Activated CD4-positive, alpha-beta T cell treated with anti-CD3 and anti-CD28 coated beads, Interleukin-2, amount 50 U/mL, for 16 hours (primary cell): ENCODE data around the gene FLNC.

ENCODE experiments used
- DNase-seq: peaks from one replicate; pipeline ENCODE4 v3.0.0-alpha.2; 2020

Gene FLNC

GRCh38 chr7:128846781-128847444, 16.7 kb downstream of the FLNC start:
- no peak for DNase-seq

DNA sequence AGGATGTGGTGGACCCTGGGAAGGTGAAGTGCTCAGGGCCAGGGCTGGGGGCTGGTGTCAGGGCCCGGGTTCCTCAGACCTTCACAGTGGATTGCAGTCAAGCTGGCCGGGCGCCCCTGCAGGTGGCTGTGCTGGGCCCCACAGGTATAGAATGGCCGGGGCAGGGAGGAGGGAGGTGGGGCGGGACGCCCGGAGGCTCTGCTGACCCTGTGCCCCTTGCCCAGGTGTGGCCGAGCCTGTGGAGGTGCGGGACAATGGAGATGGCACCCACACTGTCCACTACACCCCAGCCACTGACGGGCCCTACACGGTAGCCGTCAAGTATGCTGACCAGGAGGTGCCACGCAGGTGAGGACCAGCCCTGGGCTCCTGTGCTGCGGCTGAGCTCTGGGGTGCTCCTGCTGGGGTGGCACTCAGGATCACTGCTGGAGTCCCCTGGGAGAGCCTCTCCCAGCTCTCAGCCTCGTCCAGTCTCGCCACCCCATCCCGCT, 17.6 kb downstream of the FLNC start:
- DNase-seq, result no peak

GRCh38 chr7:128848289-128849155, 18.3 kb downstream of the FLNC start:
- no peak for DNase-seq

GRCh38 chr7:128849156-128849515, 18.9 kb downstream of the FLNC start:
- no peak for DNase-seq

DNA sequence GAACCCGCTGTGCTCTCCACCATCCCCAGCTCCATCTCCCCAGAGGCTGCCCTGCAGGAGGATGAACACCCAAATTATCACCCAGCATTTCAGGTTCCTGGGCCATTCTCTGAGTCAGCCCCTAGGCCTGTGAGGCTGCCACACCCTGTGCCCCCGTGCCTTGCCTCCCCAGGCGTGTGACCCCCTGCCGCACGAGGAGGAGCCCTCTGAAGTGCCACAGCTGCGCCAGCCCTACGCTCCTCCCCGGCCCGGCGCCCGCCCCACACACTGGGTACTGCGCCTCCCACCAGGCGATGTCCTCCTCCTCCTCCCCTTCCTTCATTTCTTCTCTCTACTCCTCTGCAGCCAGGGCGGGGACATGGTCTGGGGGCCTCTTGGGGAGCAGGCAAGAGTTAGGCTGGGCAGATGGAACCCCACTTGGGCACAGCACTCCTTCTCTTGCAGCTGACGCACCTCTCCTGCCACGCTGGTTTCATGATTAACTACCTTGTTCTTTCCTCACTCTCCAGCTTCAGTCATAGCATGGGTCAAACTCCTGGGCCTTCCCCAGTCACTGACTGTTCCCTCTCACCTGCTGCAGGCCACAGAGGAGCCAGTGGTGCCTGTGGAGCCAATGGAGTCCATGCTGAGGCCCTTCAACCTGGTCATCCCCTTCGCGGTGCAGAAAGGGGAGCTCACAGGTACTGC, 19.7 kb downstream of the FLNC start:
- DNase-seq, result no peak

DNA sequence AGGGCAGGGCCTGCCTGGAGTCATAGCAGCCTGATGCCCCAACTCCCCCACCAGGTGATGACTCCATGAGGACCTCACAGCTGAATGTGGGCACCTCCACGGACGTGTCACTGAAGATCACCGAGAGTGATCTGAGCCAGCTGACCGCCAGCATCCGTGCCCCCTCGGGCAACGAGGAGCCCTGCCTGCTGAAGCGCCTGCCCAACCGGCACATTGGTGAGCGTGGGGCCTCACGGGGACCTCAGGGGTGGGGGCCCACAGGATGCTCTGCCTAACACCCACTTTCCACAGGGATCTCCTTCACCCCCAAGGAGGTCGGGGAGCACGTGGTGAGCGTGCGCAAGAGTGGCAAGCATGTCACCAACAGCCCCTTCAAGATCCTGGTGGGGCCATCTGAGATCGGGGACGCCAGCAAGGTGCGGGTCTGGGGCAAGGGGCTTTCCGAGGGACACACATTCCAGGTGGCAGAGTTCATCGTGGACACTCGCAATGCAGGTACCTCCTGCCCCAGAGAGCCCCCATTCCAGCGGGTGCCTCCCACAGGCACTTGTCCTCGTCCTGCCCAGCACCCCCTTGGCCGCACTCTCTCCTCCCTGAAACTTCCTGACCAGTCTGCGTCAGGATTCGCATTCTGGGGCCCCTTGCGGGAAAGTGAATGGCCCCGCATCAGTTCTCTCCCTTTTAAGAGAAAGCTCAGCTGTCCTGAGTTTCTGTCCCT, 22.5 kb downstream of the FLNC start:
- no peak for DNase-seq

DNA sequence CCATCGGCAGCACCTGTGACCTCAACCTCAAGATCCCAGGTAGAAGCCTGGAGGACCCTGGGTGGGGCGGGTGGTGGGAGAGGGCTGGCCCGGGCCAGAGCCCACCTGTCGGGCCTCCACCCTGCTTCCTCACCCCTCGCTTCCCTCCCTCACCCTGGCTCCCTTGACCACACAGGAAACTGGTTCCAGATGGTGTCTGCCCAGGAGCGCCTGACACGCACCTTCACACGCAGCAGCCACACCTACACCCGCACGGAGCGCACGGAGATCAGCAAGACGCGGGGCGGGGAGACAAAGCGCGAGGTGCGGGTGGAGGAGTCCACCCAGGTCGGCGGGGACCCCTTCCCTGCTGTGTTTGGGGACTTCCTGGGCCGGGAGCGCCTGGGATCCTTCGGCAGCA, 23.6 kb downstream of the FLNC start:
- DNase-seq, result no peak

DNA sequence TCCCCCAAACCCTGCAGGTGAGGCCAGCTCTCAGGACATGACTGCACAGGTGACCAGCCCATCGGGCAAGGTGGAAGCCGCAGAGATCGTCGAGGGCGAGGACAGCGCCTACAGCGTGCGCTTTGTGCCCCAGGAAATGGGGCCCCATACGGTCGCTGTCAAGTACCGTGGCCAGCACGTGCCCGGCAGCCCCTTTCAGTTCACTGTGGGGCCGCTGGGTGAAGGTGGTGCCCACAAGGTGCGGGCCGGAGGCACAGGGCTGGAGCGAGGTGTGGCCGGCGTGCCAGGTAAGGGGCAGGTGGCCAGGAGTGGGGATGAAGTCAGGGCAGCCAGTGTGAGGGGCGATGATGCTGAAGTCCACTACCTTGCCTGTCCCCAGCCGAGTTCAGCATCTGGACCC, 24.2 kb downstream of the FLNC start:
- no peak for DNase-seq

DNA sequence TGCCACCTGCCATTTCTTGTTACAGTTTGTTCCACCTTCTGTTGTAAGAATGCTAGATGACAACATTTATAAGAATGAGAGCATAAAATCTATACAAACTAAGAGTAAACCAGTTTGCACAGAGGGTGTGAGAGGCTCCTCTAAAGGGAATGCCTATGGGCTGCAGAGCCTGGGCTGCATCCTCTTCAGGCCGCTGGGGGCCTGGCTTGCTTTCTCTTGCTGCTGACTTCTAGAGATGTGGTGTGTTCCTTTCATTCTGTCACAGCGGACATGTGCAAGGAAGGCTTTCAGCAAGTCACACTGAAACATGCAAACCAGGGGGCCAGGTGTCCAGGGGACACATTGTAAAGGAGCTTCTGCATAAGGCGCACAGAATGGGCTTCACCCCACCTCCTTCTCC, 25.4 kb downstream of the FLNC start:
- no peak for DNase-seq

GRCh38 chr7:128856001-128856718, 26.0 kb downstream of the FLNC start:
- DNase-seq, result no peak

DNA sequence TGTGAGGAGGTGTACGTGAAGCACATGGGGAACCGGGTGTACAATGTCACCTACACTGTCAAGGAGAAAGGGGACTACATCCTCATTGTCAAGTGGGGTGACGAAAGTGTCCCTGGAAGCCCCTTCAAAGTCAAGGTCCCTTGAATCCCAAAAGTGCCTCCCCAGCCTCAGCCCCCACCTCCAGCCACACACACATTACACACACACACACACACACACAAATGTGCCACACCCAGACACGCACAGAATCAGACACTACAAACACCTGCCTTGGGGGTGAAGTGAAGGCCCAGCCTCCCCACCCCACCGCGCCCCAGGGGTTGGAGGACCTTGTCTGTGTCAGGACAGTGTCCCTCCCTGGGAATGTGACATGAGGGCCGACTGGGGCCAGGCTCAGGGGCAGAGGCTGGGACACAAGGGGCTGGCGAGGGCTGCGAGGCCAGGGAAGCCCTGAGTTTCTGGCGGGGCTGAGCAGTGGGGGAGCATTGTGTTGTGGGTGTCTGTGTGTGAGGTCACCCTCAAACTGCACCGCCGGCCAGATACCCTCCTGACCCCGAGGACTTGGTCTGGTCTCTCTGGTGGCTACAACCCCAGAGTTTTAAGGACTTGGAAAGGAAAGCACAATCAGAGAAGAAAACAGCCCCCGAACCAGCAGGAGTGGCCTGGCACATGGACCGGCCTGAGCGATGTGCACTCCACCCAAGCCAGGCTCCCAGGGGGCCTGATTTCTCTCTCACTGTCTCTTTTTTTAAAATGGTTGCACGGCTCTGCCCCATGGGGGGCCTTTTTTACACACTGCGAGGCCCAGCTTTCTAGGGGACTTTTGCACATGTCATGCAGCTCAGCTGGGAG, 28.4 kb downstream of the FLNC start:
- no peak for DNase-seq

- DNase-seq, result no peak
Observed at GRCh38 chr7:128859232-128860157, 29.3 kb downstream of the FLNC start.

GRCh38 chr7:128860158-128861073, 30.2 kb downstream of the FLNC start:
- DNase-seq, result no peak

- DNase-seq, result no peak
Observed at GRCh38 chr7:128861957-128862570, 31.9 kb downstream of the FLNC start.

DNA sequence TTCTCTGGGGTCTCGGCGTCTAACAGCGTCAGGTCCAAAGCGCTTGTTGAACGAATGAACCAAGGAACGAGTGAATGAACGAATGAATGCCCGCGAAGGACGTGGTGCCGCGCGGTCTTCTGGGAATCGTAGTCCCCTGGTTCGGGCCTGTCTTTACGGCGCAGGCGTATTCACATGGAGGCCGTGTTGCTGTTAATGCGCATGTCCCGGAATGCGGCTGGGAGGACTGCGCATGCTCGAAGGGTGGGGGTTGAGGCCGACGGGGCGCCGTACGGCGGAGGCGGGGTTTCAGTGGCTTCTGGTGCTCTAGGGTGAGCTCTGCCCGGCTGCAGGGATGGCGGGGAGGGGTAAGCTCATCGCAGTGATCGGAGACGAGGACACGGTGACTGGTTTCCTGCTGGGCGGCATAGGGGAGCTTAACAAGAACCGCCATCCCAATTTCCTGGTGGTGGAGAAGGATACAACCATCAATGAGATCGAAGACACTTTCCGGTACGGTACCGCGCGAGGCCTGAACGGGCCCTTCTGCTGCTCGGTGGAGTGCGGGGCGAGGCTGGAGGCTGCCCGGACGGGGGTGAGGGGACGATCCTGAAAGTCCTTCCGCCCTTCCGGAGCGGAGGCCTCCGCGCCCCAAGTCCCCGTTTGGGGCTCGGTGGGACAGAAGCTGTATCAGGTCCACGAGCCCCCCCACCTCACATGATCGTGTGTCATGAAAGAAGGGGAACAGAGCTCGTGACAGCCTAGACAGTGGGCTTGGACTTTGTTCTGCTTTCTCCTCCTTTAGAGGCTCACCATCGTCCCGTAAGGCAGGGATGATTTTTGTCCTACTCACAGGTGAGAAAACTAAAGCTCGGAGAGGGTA, 32.6 kb downstream of the FLNC start, which contains the start of gene ATP6V1F:
Gene ATP6V1F, plus strand, starts transcription at position 286 of the 862 bp plus-strand sequence. Its CDS starts 49 bp downstream, at position 335.
- peak; percentile 99 for DNase-seq

GRCh38 chr7:128863433-128863989, 33.3 kb downstream of the FLNC start:
- peak; percentile 57 for DNase-seq

DNA sequence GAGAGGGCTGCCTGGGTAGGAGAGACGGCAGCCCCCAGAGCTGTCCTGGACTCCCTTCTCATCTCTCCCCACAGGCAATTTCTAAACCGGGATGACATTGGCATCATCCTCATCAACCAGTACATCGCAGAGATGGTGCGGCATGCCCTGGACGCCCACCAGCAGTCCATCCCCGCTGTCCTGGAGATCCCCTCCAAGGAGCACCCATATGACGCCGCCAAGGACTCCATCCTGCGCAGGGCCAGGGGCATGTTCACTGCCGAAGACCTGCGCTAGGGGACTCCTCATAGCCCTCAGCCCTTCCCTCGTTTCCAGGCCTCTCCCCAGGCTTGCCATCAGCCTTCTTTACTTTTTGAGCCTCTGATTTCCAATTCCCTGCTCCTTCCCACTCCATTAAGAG, 35.1 kb downstream of the FLNC start:
- DNase-seq, result no peak
